ENCODE data around the gene SLC8A3.

DNA sequence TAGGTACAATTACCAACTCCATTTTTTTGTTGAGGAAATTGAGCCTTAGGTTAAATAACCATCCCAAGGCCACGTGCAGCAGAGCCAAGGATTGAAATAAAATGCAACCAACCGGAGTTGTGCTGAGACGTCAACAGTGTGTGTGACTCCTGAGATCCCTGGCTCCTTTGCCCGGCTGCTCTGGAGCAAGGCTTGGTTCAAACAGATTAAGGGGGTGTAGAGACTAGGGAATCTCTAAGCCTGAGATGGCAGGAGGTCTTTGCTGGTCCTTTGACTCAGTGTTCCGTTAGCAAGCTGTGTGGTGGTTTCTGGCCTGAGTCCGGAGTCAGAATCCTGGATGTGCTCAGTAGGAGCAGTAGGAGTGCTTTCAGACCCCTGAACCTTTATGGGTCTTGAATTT is 1.4 kb upstream of the SLC8A3 start:
- TF ChIP-seq POLR2A (IDR thresholded peaks at IDR 0.05): no peak
- TF ChIP-seq, protein P1, sequence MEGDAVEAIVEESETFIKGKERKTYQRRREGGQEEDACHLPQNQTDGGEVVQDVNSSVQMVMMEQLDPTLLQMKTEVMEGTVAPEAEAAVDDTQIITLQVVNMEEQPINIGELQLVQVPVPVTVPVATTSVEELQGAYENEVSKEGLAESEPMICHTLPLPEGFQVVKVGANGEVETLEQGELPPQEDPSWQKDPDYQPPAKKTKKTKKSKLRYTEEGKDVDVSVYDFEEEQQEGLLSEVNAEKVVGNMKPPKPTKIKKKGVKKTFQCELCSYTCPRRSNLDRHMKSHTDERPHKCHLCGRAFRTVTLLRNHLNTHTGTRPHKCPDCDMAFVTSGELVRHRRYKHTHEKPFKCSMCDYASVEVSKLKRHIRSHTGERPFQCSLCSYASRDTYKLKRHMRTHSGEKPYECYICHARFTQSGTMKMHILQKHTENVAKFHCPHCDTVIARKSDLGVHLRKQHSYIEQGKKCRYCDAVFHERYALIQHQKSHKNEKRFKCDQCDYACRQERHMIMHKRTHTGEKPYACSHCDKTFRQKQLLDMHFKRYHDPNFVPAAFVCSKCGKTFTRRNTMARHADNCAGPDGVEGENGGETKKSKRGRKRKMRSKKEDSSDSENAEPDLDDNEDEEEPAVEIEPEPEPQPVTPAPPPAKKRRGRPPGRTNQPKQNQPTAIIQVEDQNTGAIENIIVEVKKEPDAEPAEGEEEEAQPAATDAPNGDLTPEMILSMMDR (IDR thresholded peaks at IDR 0.05): no peak
